ENCODE data around the gene DCAF16. TPM values are rescaled to one million over a fixed set of nuclear protein-coding genes. Genes with fewer than 3 reads are reported as not detected.

DCAF16 gene
- total and polyA plus RNA-seq, 8 donors = 23.1 to 74.1 (median 63.5) TPM

- no peak overlapping the region for H3K27ac ChIP-seq
- no peak for ATAC-seq
- DNase-seq = no peak
- H3K4me3 ChIP-seq = no peak overlapping the region
- H3K9me3 ChIP-seq = no peaks in the 10 kb centered on the region
- no peaks in the 10 kb centered on the region for H3K27me3 ChIP-seq
- no peaks in the 10 kb centered on the region for H3K4me1 ChIP-seq
- intact Hi-C loops (cut with DNase I) = no loop called here
- no peaks in the 10 kb centered on the region for H3K36me3 ChIP-seq
- no peak for TF ChIP-seq CTCF (IDR thresholded peaks at IDR 0.05)
Observed at GRCh38 chr4:17761062-17761461, 49.5 kb downstream of the DCAF16 start.

GRCh38 chr4:17760626-17761025 lies 49.9 kb downstream of the DCAF16 start:
- no peak overlapping the region for H3K4me3 ChIP-seq
- H3K27me3 ChIP-seq = no peaks in the 10 kb centered on the region
- TF ChIP-seq CTCF (IDR thresholded peaks at IDR 0.05) = no peak
- no peak overlapping the region for H3K27ac ChIP-seq
- DNase-seq (no peak), ATAC-seq (no peak)
- no peaks in the 10 kb centered on the region for H3K36me3 ChIP-seq
- no peaks in the 10 kb centered on the region for H3K4me1 ChIP-seq
- intact Hi-C loops (cut with DNase I) = no loop called here
- H3K9me3 ChIP-seq = no peaks in the 10 kb centered on the region

- H3K27ac ChIP-seq = no peak overlapping the region
- DNase-seq (no peak), ATAC-seq (no peak)
- intact Hi-C loops (cut with DNase I) = no loop called here
- H3K4me3 ChIP-seq = no peak overlapping the region
- no peaks in the 10 kb centered on the region for H3K4me1 ChIP-seq
- H3K36me3 ChIP-seq = no peaks in the 10 kb centered on the region
- H3K27me3 ChIP-seq = no peaks in the 10 kb centered on the region
- TF ChIP-seq CTCF (IDR thresholded peaks at IDR 0.05) = no peak
- H3K9me3 ChIP-seq = no peaks in the 10 kb centered on the region
Observed at GRCh38 chr4:17758485-17758884, 52.1 kb downstream of the DCAF16 start.

GRCh38 chr4:17757621-17758020 lies 52.9 kb downstream of the DCAF16 start:
- H3K27me3 ChIP-seq = no peaks in the 10 kb centered on the region
- H3K9me3 ChIP-seq = no peaks in the 10 kb centered on the region
- H3K27ac ChIP-seq = no peak overlapping the region
- no peaks in the 10 kb centered on the region for H3K36me3 ChIP-seq
- H3K4me3 ChIP-seq = no peak overlapping the region
- ATAC-seq = no peak
- TF ChIP-seq CTCF (IDR thresholded peaks at IDR 0.05) = no peak
- no peak for DNase-seq
- H3K4me1 ChIP-seq = no peaks in the 10 kb centered on the region
- intact Hi-C loops (cut with DNase I) = no loop called here

- Histone ChIP-seq H3K27me3 (no peaks in the 10 kb centered on the region), H3K27ac (no peak overlapping the region), H3K36me3 (no peaks in the 10 kb centered on the region), H3K9me3 (no peaks in the 10 kb centered on the region), H3K4me1 (no peaks in the 10 kb centered on the region), H3K4me3 (no peak overlapping the region)
- DNase-seq (no peak), ATAC-seq (no peak)
- TF ChIP-seq CTCF (IDR thresholded peaks at IDR 0.05) = no peak
- intact Hi-C loops (cut with DNase I) = no loop called here
Observed at GRCh38 chr4:17753646-17754045, 56.9 kb downstream of the DCAF16 start.

Other genes with a start within 250 kb of the DCAF16 start
- 100 to 1,000 TPM in 1 of 2 donors, 10 to 100 TPM in 1; 84.0 to 128 TPM for gene LAP3, start 233.6 kb downstream of the DCAF16 start, total RNA-seq
- gene LAP3, start 233.6 kb downstream of the DCAF16 start, polyA plus RNA-seq (ENCODE audit: insufficient read length in 6 of 6) = 10 to 100 TPM; 64.1 to 73.7 (median 69.2) TPM
- 10 to 100 TPM; 41.1 to 45.3 TPM for gene MED28, start 196.1 kb downstream of the DCAF16 start, total RNA-seq
- 10 to 100 TPM; 68.2 to 73.6 (median 69.5) TPM for gene MED28, start 196.1 kb downstream of the DCAF16 start, polyA plus RNA-seq (ENCODE audit: insufficient read length in 6 of 6)
- gene FAM184B, start 29.1 kb downstream of the DCAF16 start, total RNA-seq = under 1 TPM; 0.06 to 0.18 TPM
- under 1 TPM; 0.17 to 0.27 (median 0.18) TPM for gene FAM184B, start 29.1 kb downstream of the DCAF16 start, polyA plus RNA-seq (ENCODE audit: insufficient read length in 6 of 6)
- gene NCAPG, start 222 bp upstream of the DCAF16 start, total RNA-seq = 1 to 10 TPM; 3.0 to 6.6 TPM
- gene NCAPG, start 222 bp upstream of the DCAF16 start, polyA plus RNA-seq (ENCODE audit: insufficient read length in 6 of 6) = 10 to 100 TPM; 19.5 to 47.7 (median 31.1) TPM
- gene LCORL, start 211.0 kb upstream of the DCAF16 start, total RNA-seq = 10 to 100 TPM; 12.2 to 13.3 TPM
- 10 to 100 TPM; 14.9 to 20.9 (median 18.7) TPM for gene LCORL, start 211.0 kb upstream of the DCAF16 start, polyA plus RNA-seq (ENCODE audit: insufficient read length in 6 of 6)